WTC11 (cell line): Measurements from ENCODE around the gene ZNF717. TPM values are rescaled to one million over a fixed set of nuclear protein-coding genes. Genes with fewer than 3 reads are reported as not detected.

Experiments
- ATAC-seq: fragments of 200-7000 bp; cut with Tn5 transposase; 2 replicates; pipeline ENCODE4 v1.10.0; 2021; ENCODE audit warnings: mild to moderate bottlenecking, moderate library complexity
- CTCF ChIA-PET: fragments of 300-600 bp; sonication (Branson Sonifier 250); formaldehyde crosslinking; loops from one replicate; lab custom pipeline; 2021; ENCODE audit warnings: antibody characterized with exemption; lab: Charles Lee
- POLR2A ChIA-PET: fragments of 350-600 bp; sonication (Branson Sonifier 250); formaldehyde crosslinking; loops from one replicate; lab custom pipeline; 2021; ENCODE audit warnings: antibody characterized with exemption; lab: Charles Lee
- DNase-seq: peaks from one replicate; pipeline ENCODE4 v3.0.0; 2021; ENCODE audit warnings: low spot score
- H3K27ac Mint-ChIP-seq: 2 replicates; pipeline ENCODE4 v1.8.0; 2021; ENCODE audit warnings: mixed read lengths
- H3K27me3 Mint-ChIP-seq: 2 replicates; pipeline ENCODE4 v1.8.0; 2021; ENCODE audit warnings: low read depth, mild to moderate bottlenecking, moderate library complexity, mixed read lengths
- H3K36me3 Mint-ChIP-seq: 2 replicates; pipeline ENCODE4 v1.8.0; 2021; ENCODE audit warnings: mixed read lengths
- H3K4me1 Mint-ChIP-seq: 2 replicates; pipeline ENCODE4 v1.8.0; 2022; ENCODE audit warnings: mixed read lengths
- H3K4me3 Mint-ChIP-seq: 2 replicates; pipeline ENCODE4 v1.8.0; 2021; ENCODE audit warnings: mild to moderate bottlenecking, moderate library complexity, mixed read lengths
- H3K9me3 Mint-ChIP-seq: 2 replicates; pipeline ENCODE4 v1.8.0; 2021; ENCODE audit warnings: mixed read lengths
- CBFB ChIP-seq: sonication (generic); formaldehyde crosslinking; IDR thresholded peaks from 2 replicates; pipeline ENCODE4 v1.8.1; 2022; ENCODE audit warnings: mild to moderate bottlenecking, low read depth, missing genetic modification reagents
- FOXJ3 ChIP-seq: sonication (generic); formaldehyde crosslinking; IDR thresholded peaks from 2 replicates; pipeline ENCODE4 v1.9.0; 2021; ENCODE audit warnings: missing genetic modification reagents, mild to moderate bottlenecking, borderline replicate concordance
- MYBL2 ChIP-seq: sonication (generic); formaldehyde crosslinking; IDR thresholded peaks from 2 replicates; pipeline ENCODE4 v1.8.1; 2023; ENCODE audit warnings: mild to moderate bottlenecking, moderate library complexity, missing genetic modification reagents
- PREB ChIP-seq: sonication (generic); formaldehyde crosslinking; IDR thresholded peaks from 2 replicates; pipeline ENCODE4 v1.8.1; 2022; ENCODE audit warnings: mild to moderate bottlenecking, missing genetic modification reagents, moderate library complexity, borderline replicate concordance
- TEAD4 ChIP-seq: sonication (generic); formaldehyde crosslinking; IDR thresholded peaks from 2 replicates; pipeline ENCODE4 v1.8.0; 2022; ENCODE audit warnings: mild to moderate bottlenecking, missing genetic modification reagents
- ZNF121 ChIP-seq: sonication (generic); formaldehyde crosslinking; IDR thresholded peaks from 2 replicates; pipeline ENCODE4 v1.8.0; 2023; ENCODE audit warnings: missing genetic modification reagents
- ZNF263 ChIP-seq: sonication (generic); formaldehyde crosslinking; IDR thresholded peaks from 2 replicates; pipeline ENCODE4 v1.8.1; 2022; ENCODE audit warnings: low read depth, mild to moderate bottlenecking, moderate library complexity, missing genetic modification reagents
- microRNA-seq: library from miRNA; unstranded; fragments of <30 nt; microRNA quantifications from one replicate; pipeline ENCODE4 v1.2.0, GENCODE V29; 2022; ENCODE audit warnings: borderline number of aligned reads
- total RNA-seq: library from RNA; stranded (reverse); gene quantifications from 3 replicates; pipeline ENCODE4 v1.2.3, GENCODE V29; 2021
- TF ChIP-seq, protein P1 (sequence below): fragments of 200-600 bp; IDR thresholded peaks from 2 replicates; pipeline ENCODE4 v1.8.0; 2022; ENCODE audit warnings: antibody characterized with exemption
- TF ChIP-seq, protein P2 (sequence below): sonication (generic); formaldehyde crosslinking; IDR thresholded peaks from 2 replicates; pipeline ENCODE4 v1.8.0; 2022; ENCODE audit warnings: mild to moderate bottlenecking, missing genetic modification reagents

The ZNF717 gene
- total RNA-seq, 1 experiment from 2014 or later, result 35.4 TPM

- ChIA-PET CTCF (no interaction called here), POLR2A (no interaction called here)
- ATAC-seq (no peak), DNase-seq (no peak)
- Mint-ChIP-seq H3K4me1 (no peaks in the 10 kb centered on the region), H3K4me3 (no peak overlapping the region), H3K27me3 (no peaks in the 10 kb centered on the region), H3K36me3 (peaks cover 31% of the 10 kb centered on the region), H3K27ac (no peak overlapping the region), H3K9me3 (peaks cover 10% of the 10 kb centered on the region)
- TF ChIP-seq ZNF121, result no peak
- no peak for TF ChIP-seq FOXJ3 (CRISPR knock-in tag)
- no peak for TF ChIP-seq CBFB (CRISPR knock-in tag)
- TF ChIP-seq MYBL2 (CRISPR knock-in tag), result no peak
- TF ChIP-seq TEAD4 (CRISPR knock-in tag), result no peak
- TF ChIP-seq, protein P1, sequence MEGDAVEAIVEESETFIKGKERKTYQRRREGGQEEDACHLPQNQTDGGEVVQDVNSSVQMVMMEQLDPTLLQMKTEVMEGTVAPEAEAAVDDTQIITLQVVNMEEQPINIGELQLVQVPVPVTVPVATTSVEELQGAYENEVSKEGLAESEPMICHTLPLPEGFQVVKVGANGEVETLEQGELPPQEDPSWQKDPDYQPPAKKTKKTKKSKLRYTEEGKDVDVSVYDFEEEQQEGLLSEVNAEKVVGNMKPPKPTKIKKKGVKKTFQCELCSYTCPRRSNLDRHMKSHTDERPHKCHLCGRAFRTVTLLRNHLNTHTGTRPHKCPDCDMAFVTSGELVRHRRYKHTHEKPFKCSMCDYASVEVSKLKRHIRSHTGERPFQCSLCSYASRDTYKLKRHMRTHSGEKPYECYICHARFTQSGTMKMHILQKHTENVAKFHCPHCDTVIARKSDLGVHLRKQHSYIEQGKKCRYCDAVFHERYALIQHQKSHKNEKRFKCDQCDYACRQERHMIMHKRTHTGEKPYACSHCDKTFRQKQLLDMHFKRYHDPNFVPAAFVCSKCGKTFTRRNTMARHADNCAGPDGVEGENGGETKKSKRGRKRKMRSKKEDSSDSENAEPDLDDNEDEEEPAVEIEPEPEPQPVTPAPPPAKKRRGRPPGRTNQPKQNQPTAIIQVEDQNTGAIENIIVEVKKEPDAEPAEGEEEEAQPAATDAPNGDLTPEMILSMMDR, result no peak
- TF ChIP-seq ZNF263 (CRISPR knock-in tag), result no peak
- TF ChIP-seq, protein P2, sequence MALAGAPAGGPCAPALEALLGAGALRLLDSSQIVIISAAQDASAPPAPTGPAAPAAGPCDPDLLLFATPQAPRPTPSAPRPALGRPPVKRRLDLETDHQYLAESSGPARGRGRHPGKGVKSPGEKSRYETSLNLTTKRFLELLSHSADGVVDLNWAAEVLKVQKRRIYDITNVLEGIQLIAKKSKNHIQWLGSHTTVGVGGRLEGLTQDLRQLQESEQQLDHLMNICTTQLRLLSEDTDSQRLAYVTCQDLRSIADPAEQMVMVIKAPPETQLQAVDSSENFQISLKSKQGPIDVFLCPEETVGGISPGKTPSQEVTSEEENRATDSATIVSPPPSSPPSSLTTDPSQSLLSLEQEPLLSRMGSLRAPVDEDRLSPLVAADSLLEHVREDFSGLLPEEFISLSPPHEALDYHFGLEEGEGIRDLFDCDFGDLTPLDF (CRISPR knock-in tag), result no peak
- TF ChIP-seq PREB (CRISPR knock-in tag), result no peak
Measured at GRCh38 chr3:75692061-75692460, 93.3 kb downstream of the ZNF717 start.

DNA sequence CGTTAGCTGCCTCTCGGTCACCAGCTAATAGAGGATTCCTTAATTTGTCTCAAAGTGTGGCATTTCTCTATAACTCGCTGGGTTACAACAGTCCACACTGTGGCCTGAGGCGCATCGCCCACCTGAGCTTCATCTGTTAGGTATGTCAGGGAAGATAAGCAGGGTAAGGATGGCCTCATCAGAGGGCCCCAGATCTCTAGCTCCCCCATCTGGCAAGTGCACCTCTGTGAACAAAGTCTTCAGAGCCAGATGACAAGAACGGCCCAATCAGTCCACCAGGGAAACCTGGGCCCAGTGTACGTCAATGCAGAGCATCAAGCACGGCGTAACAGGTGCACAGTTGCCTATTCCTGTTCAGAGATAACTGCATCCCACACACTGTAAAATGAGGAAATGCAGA, 98.0 kb downstream of the ZNF717 start:
- H3K27me3 Mint-ChIP-seq, result no peaks in the 10 kb centered on the region
- no peak overlapping the region for H3K27ac Mint-ChIP-seq
- CTCF ChIA-PET, result interaction anchor here (0.6 to 1.6 kb wide), 5 partner anchors 14 to 193 kb away, joined by 3 to 4 read pairs (median 3); no protein-coding TSS in a partner anchor
- POLR2A ChIA-PET, result no interaction called here
- no peak overlapping the region for H3K4me3 Mint-ChIP-seq
- ATAC-seq, result no peak
- H3K9me3 Mint-ChIP-seq, result peaks cover 5% of the 10 kb centered on the region
- no peaks in the 10 kb centered on the region for H3K4me1 Mint-ChIP-seq
- peak; percentile 51 for DNase-seq
- H3K36me3 Mint-ChIP-seq, result peaks cover 20% of the 10 kb centered on the region
- no peak for TF ChIP-seq ZNF263 (CRISPR knock-in tag)
- TF ChIP-seq, all 79 proteins: peak for 0

Small RNAs within 50 kb of the gene (microRNA-seq; reads per million reads assigned to microRNA genes)
- gene MIR4273, result not detected

Other genes starting within 250 kb of the ZNF717 start
- gene FRG2C, start 121.2 kb downstream of the ZNF717 start, total RNA-seq, result 0.09 to 0.16 TPM (median 0.09 TPM) in 3 replicates